ENCODE results near the gene SGIP1.

- TF ChIP-seq CREB1 (CRISPR knock-in tag; IDR thresholded peaks at IDR 0.05; ENCODE audit: low read depth) (no peak), CTCF (conservative IDR thresholded peaks at IDR 0.05; ENCODE audit: low read depth in 2 of 2) (no peak), POLR2AphosphoS5 (IDR thresholded peaks at IDR 0.05; ENCODE audit: low read depth) (no peak), EZH2 (IDR thresholded peaks at IDR 0.05; ENCODE audit: low read depth, unreplicated experiment) (no peak), ZNF331 (CRISPR knock-in tag; IDR thresholded peaks at IDR 0.05; ENCODE audit: low read depth) (no peak)
Measured at GRCh38 chr1:66571789-66572188, 37.8 kb downstream of the SGIP1 start.

Data from GM23338 (cell line).